K562 (cell line): ENCODE results near the gene SORCS2.

Source experiments
- ASH1L ChIP-seq: fragments of 450-650 bp; IDR thresholded peaks from 2 replicates; pipeline ENCODE4 v1.6.1; 2018; ENCODE audit warnings: borderline replicate concordance, mild to moderate bottlenecking, low read depth; ENCODE audit not compliant: partially characterized antibody
- FOXA1 ChIP-seq: fragments of 450-650 bp; IDR thresholded peaks from 2 replicates; pipeline ENCODE4 v1.6.1; 2016; ENCODE audit warnings: mild to moderate bottlenecking, borderline replicate concordance
- POLR2A ChIP-seq: fragments of 450-650 bp; conservative IDR thresholded peaks from 2 replicates; pipeline ENCODE4 v1.6.1; 2016
- SIX5 ChIP-seq, 2 experiments: IDR thresholded peaks; 2 replicates each; pipeline ENCODE4 v1.6.1; 2011; ENCODE audit warnings: low read length in 2 of 2, borderline replicate concordance in 1 of 2, low read depth in 1 of 2, mild to moderate bottlenecking in 1 of 2, moderate library complexity in 1 of 2; ENCODE audit not compliant: insufficient read depth in 1 of 2
- SMC3 ChIP-seq: conservative IDR thresholded peaks from 2 replicates; pipeline ENCODE4 v1.6.1; 2011; ENCODE audit warnings: low read depth, low read length, improper control_type of control experiment; ENCODE audit not compliant: insufficient read depth
- SP2 ChIP-seq: IDR thresholded peaks from 2 replicates; pipeline ENCODE4 v1.6.1; 2011; ENCODE audit warnings: mild to moderate bottlenecking, low read depth, low read length, moderate library complexity; ENCODE audit not compliant: poor library complexity, severe bottlenecking; ENCODE audit errors: extremely low read depth
- ZNF79 ChIP-seq: fragments of 250-450 bp; sonication (Bioruptor Pico); IDR thresholded peaks from 2 replicates; pipeline ENCODE4 v1.4.0; 2020; ENCODE audit warnings: low read depth, mild to moderate bottlenecking, moderate library complexity
- TF ChIP-seq, protein P1 (sequence below): sonication (generic); formaldehyde crosslinking; IDR thresholded peaks from 2 replicates; pipeline ENCODE4 v1.8.1; 2023; ENCODE audit warnings: mild to moderate bottlenecking, missing genetic modification reagents
- TF ChIP-seq, protein P2 (sequence below): IDR thresholded peaks from 2 replicates; pipeline ENCODE4 v1.6.1; 2016; ENCODE audit warnings: missing genetic modification characterization, missing compliant biosample characterization
- TF ChIP-seq, protein P3 (sequence below): IDR thresholded peaks from 3 replicates; pipeline ENCODE4 v1.6.1; 2011; ENCODE audit warnings: borderline replicate concordance, mild to moderate bottlenecking, moderate library complexity; ENCODE audit not compliant: insufficient read length; ENCODE audit errors: extremely low read depth
- TF ChIP-seq, protein P4 (sequence below): fragments of 250-450 bp; sonication (Bioruptor Pico); IDR thresholded peaks from 2 replicates; pipeline ENCODE4 v1.5.0; 2020; ENCODE audit warnings: mild to moderate bottlenecking, borderline replicate concordance

DNA sequence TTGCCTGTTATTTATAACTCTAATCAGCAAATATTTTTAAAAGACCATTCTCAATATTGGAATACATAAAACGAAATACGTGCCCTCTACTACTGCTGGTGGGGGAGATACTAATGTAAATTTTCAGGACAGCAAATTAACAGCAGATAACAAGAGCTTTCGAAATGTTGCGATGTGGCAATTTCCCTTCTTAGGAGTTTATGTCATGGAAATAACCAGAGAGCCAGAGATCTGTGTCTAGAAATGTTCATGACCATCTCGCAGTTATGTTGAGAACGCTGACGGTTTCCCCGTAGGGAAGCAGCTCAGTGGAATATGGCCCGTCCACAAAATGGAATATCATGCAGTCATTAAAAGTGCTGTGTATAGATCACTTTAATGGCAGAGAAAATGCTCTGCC is 480.8 kb downstream of the SORCS2 start:
- TF ChIP-seq, protein P1, sequence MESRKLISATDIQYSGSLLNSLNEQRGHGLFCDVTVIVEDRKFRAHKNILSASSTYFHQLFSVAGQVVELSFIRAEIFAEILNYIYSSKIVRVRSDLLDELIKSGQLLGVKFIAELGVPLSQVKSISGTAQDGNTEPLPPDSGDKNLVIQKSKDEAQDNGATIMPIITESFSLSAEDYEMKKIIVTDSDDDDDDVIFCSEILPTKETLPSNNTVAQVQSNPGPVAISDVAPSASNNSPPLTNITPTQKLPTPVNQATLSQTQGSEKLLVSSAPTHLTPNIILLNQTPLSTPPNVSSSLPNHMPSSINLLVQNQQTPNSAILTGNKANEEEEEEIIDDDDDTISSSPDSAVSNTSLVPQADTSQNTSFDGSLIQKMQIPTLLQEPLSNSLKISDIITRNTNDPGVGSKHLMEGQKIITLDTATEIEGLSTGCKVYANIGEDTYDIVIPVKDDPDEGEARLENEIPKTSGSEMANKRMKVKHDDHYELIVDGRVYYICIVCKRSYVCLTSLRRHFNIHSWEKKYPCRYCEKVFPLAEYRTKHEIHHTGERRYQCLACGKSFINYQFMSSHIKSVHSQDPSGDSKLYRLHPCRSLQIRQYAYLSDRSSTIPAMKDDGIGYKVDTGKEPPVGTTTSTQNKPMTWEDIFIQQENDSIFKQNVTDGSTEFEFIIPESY (CRISPR knock-in tag), result no peak
- TF ChIP-seq, protein P2, sequence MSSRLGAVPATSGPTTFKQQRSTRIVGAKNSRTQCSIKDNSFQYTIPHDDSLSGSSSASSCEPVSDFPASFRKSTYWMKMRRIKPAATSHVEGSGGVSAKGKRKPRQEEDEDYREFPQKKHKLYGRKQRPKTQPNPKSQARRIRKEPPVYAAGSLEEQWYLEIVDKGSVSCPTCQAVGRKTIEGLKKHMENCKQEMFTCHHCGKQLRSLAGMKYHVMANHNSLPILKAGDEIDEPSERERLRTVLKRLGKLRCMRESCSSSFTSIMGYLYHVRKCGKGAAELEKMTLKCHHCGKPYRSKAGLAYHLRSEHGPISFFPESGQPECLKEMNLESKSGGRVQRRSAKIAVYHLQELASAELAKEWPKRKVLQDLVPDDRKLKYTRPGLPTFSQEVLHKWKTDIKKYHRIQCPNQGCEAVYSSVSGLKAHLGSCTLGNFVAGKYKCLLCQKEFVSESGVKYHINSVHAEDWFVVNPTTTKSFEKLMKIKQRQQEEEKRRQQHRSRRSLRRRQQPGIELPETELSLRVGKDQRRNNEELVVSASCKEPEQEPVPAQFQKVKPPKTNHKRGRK (tag), result no peak
- TF ChIP-seq, protein P3, sequence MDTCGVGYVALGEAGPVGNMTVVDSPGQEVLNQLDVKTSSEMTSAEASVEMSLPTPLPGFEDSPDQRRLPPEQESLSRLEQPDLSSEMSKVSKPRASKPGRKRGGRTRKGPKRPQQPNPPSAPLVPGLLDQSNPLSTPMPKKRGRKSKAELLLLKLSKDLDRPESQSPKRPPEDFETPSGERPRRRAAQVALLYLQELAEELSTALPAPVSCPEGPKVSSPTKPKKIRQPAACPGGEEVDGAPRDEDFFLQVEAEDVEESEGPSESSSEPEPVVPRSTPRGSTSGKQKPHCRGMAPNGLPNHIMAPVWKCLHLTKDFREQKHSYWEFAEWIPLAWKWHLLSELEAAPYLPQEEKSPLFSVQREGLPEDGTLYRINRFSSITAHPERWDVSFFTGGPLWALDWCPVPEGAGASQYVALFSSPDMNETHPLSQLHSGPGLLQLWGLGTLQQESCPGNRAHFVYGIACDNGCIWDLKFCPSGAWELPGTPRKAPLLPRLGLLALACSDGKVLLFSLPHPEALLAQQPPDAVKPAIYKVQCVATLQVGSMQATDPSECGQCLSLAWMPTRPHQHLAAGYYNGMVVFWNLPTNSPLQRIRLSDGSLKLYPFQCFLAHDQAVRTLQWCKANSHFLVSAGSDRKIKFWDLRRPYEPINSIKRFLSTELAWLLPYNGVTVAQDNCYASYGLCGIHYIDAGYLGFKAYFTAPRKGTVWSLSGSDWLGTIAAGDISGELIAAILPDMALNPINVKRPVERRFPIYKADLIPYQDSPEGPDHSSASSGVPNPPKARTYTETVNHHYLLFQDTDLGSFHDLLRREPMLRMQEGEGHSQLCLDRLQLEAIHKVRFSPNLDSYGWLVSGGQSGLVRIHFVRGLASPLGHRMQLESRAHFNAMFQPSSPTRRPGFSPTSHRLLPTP, result no peak
- TF ChIP-seq ASH1L, result no peak
- TF ChIP-seq ZNF79 (CRISPR knock-in tag), result no peak
- TF ChIP-seq, protein P4, sequence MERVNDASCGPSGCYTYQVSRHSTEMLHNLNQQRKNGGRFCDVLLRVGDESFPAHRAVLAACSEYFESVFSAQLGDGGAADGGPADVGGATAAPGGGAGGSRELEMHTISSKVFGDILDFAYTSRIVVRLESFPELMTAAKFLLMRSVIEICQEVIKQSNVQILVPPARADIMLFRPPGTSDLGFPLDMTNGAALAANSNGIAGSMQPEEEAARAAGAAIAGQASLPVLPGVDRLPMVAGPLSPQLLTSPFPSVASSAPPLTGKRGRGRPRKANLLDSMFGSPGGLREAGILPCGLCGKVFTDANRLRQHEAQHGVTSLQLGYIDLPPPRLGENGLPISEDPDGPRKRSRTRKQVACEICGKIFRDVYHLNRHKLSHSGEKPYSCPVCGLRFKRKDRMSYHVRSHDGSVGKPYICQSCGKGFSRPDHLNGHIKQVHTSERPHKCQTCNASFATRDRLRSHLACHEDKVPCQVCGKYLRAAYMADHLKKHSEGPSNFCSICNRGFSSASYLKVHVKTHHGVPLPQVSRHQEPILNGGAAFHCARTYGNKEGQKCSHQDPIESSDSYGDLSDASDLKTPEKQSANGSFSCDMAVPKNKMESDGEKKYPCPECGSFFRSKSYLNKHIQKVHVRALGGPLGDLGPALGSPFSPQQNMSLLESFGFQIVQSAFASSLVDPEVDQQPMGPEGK (CRISPR knock-in tag), result no peak
- no peak for TF ChIP-seq SMC3
- no peak for TF ChIP-seq SP2
- no peak for TF ChIP-seq SIX5 (IDR thresholded peaks at IDR 0.05; ENCODE audit: borderline replicate concordance in 1 of 2, insufficient read depth in 1 of 2, low read depth in 1 of 2, low read length in 2 of 2)
- no peak for TF ChIP-seq POLR2A
- TF ChIP-seq FOXA1, result no peak
